HK-2 (cell line): ENCODE measurements around the gene KIF20B.

Source experiments
- DNase-seq: peaks from one replicate; pipeline ENCODE4 v3.0.0-alpha.2; 2018; ENCODE audit not compliant: unreplicated experiment

KIF20B gene

GRCh38 chr10:89701242-89702120 is at the start of gene KIF20B:
TSS of gene KIF20B (plus strand) at chr10:89701590. CDS start at chr10:89705295, 3,705 bp downstream.
- DNase-seq, result peak; percentile 99

GRCh38 chr10:89651916-89652573 is 49.3 kb upstream of the KIF20B start:
- DNase-seq, result no peak

GRCh38 chr10:89652806-89653370 is 48.5 kb upstream of the KIF20B start:
- DNase-seq, result no peak

GRCh38 chr10:89653410-89653869 is 48.0 kb upstream of the KIF20B start:
- DNase-seq, result peak; percentile 70

- no peak for DNase-seq
Measured at GRCh38 chr10:89655722-89656121, 45.7 kb upstream of the KIF20B start.

- DNase-seq, result no peak
Measured at GRCh38 chr10:89657302-89657701, 44.1 kb upstream of the KIF20B start.

- no peak for DNase-seq
Measured at GRCh38 chr10:89659143-89660131, 42.0 kb upstream of the KIF20B start.

- no peak for DNase-seq
Measured at GRCh38 chr10:89662596-89662995, 38.8 kb upstream of the KIF20B start.

GRCh38 chr10:89663144-89663543 is 38.2 kb upstream of the KIF20B start:
- DNase-seq, result no peak

- no peak for DNase-seq
Measured at GRCh38 chr10:89664203-89664602, 37.2 kb upstream of the KIF20B start.

- no peak for DNase-seq
Measured at GRCh38 chr10:89665302-89665701, 36.1 kb upstream of the KIF20B start.

GRCh38 chr10:89666138-89666537 is 35.3 kb upstream of the KIF20B start:
- no peak for DNase-seq

GRCh38 chr10:89668386-89669071 is 32.9 kb upstream of the KIF20B start:
- no peak for DNase-seq

GRCh38 chr10:89669985-89670384 is 31.4 kb upstream of the KIF20B start:
- DNase-seq, result no peak

GRCh38 chr10:89670926-89671325 is 30.5 kb upstream of the KIF20B start:
- DNase-seq, result no peak

- DNase-seq, result no peak
Measured at GRCh38 chr10:89677341-89677740, 24.0 kb upstream of the KIF20B start.

GRCh38 chr10:89679986-89680385 is 21.4 kb upstream of the KIF20B start:
- DNase-seq, result no peak

- no peak for DNase-seq
Measured at GRCh38 chr10:89683883-89684282, 17.5 kb upstream of the KIF20B start.

GRCh38 chr10:89684604-89685003 is 16.8 kb upstream of the KIF20B start:
- DNase-seq, result no peak

- DNase-seq, result no peak
Measured at GRCh38 chr10:89685936-89686335, 15.5 kb upstream of the KIF20B start.

- DNase-seq, result no peak
Measured at GRCh38 chr10:89690027-89690426, 11.4 kb upstream of the KIF20B start.
